ENCODE results near the gene TMEM87A. TPM values are rescaled to one million over a fixed set of nuclear protein-coding genes. Genes with fewer than 3 reads are reported as not detected.

The TMEM87A gene
- total and polyA plus RNA-seq, 8 donors: 11.8 to 128 (median 31.2) TPM

GRCh38 chr15:42283671-42284070 lies 10.4 kb upstream of the TMEM87A start:
- no peaks in the 10 kb centered on the region for H3K9me3 ChIP-seq
- 83 to 98% (median 90%) methylated on average over 3 of the region's 3 CpGs for WGBS, 5 donors
- peaks cover 6 to 81% (median 76%) of the 10 kb centered on the region in 4 donors for H3K36me3 ChIP-seq
- intact Hi-C loops (cut with DNase I; ENCODE audit: low total_unique reads): no loop called here
- no peaks in the 10 kb centered on the region for H3K4me1 ChIP-seq
- H3K4me3 ChIP-seq: no peak overlapping the region
- no peaks in the 10 kb centered on the region for H3K27me3 ChIP-seq
- TF ChIP-seq CTCF (IDR thresholded peaks at IDR 0.05) (no peak), EP300 (IDR thresholded peaks at IDR 0.05) (no peak), POLR2A (IDR thresholded peaks at IDR 0.05) (no peak), POLR2AphosphoS5 (IDR thresholded peaks at IDR 0.05) (no peak)
- no peak for DNase-seq
- no peak overlapping the region for H3K27ac ChIP-seq

- intact Hi-C loops (cut with DNase I; ENCODE audit: low total_unique reads): no loop called here
- no peaks in the 10 kb centered on the region for H3K9me3 ChIP-seq
- no peaks in the 10 kb centered on the region for H3K27me3 ChIP-seq
- H3K27ac ChIP-seq: no peak overlapping the region
- TF ChIP-seq POLR2A (IDR thresholded peaks at IDR 0.05) (no peak), EP300 (IDR thresholded peaks at IDR 0.05) (no peak), CTCF (IDR thresholded peaks at IDR 0.05) (no peak), POLR2AphosphoS5 (IDR thresholded peaks at IDR 0.05) (no peak)
- 67 to 71% (median 71%) methylated on average over 5 of the region's 5 CpGs for WGBS, 5 donors
- peaks cover 5 to 81% (median 74%) of the 10 kb centered on the region in 4 donors for H3K36me3 ChIP-seq
- no peak overlapping the region for H3K4me3 ChIP-seq
- H3K4me1 ChIP-seq: no peaks in the 10 kb centered on the region
- DNase-seq: no peak
These were observed 9.7 kb upstream of the TMEM87A start for GRCh38 chr15:42282926-42283325.

GRCh38 chr15:42282344-42282743 lies 9.1 kb upstream of the TMEM87A start:
- DNase-seq: no peak
- H3K9me3 ChIP-seq: no peaks in the 10 kb centered on the region
- H3K27ac ChIP-seq: no peak overlapping the region
- intact Hi-C loops (cut with DNase I; ENCODE audit: low total_unique reads): no loop called here
- H3K4me3 ChIP-seq: no peak overlapping the region
- no peaks in the 10 kb centered on the region for H3K4me1 ChIP-seq
- H3K27me3 ChIP-seq: no peaks in the 10 kb centered on the region
- no peak for TF ChIP-seq EP300 (IDR thresholded peaks at IDR 0.05)
- no peak for TF ChIP-seq POLR2A (IDR thresholded peaks at IDR 0.05)
- TF ChIP-seq CTCF (IDR thresholded peaks at IDR 0.05): no peak
- no peak for TF ChIP-seq POLR2AphosphoS5 (IDR thresholded peaks at IDR 0.05)
- peaks cover 5 to 79% (median 68%) of the 10 kb centered on the region in 4 donors for H3K36me3 ChIP-seq

- TF ChIP-seq POLR2AphosphoS5 (IDR thresholded peaks at IDR 0.05) (no peak), POLR2A (IDR thresholded peaks at IDR 0.05) (no peak), CTCF (IDR thresholded peaks at IDR 0.05) (no peak), EP300 (IDR thresholded peaks at IDR 0.05) (no peak)
- peaks cover 5 to 68% (median 58%) of the 10 kb centered on the region in 4 donors for H3K36me3 ChIP-seq
- H3K4me1 ChIP-seq: peaks cover 17 to 23% (median 20%) of the 10 kb centered on the region in 4 donors
- 59 to 64% (median 61%) methylated on average over 3 of the region's 3 CpGs for WGBS, 5 donors
- no peak for DNase-seq
- H3K9me3 ChIP-seq: no peaks in the 10 kb centered on the region
- H3K4me3 ChIP-seq: no peak overlapping the region
- H3K27ac ChIP-seq: no peak overlapping the region
- intact Hi-C loops (cut with DNase I; ENCODE audit: low total_unique reads): no loop called here
- H3K27me3 ChIP-seq: no peaks in the 10 kb centered on the region
These were observed 6.0 kb upstream of the TMEM87A start for GRCh38 chr15:42279234-42279723.

Data from stomach (tissue), 9 donors.